PC-3 (cell line): ENCODE data around the gene PITX1. TPM values are rescaled to one million over a fixed set of nuclear protein-coding genes. Genes with fewer than 3 reads are reported as not detected.

Source experiments
- ATAC-seq: fragments of 200-7000 bp; cut with Tn5 transposase; 2 replicates; pipeline ENCODE4 v1.9.1; 2020; ENCODE audit warnings: mild to moderate bottlenecking, moderate library complexity
- BruUV-seq: library from RNA; stranded (reverse); fragments of 400-500 nt; replicated peaks from 2 replicates; lab custom pipeline; 2021; lab: Mats Ljungman, UMichigan
- CTCF ChIA-PET: fragments of 300-600 bp; sonication (Branson Sonifier 250); formaldehyde crosslinking; loops from one replicate; lab custom pipeline; 2022; ENCODE audit warnings: antibody characterized with exemption; lab: Charles Lee
- POLR2A ChIA-PET: fragments of 300-600 bp; sonication (Branson Sonifier 250); formaldehyde crosslinking; loops from one replicate; lab custom pipeline; 2022; ENCODE audit warnings: antibody characterized with exemption; ENCODE audit not compliant: unreplicated experiment; lab: Charles Lee
- DNase-seq: peaks from one replicate; pipeline ENCODE4 v3.0.0-alpha.2; 2015
- H2AFZ ChIP-seq: fragments of 300-600 bp; sonication (generic); 2 replicates; pipeline ENCODE4 v1.6.0; 2016; ENCODE audit warnings: antibody characterized with exemption, low read length
- H3F3A ChIP-seq: fragments of 300-600 bp; sonication (generic); one replicate; pipeline ENCODE4 v1.6.0; 2017; ENCODE audit warnings: antibody characterized with exemption, low read length, control low read depth, mild to moderate bottlenecking; ENCODE audit not compliant: unreplicated experiment
- H3K27ac ChIP-seq: fragments of 300-600 bp; sonication (generic); 2 replicates; pipeline ENCODE4 v1.5.1; 2016; ENCODE audit warnings: mild to moderate bottlenecking, low read length
- H3K27me3 ChIP-seq: fragments of 300-600 bp; sonication (generic); 2 replicates; pipeline ENCODE4 v1.6.1; 2016; ENCODE audit warnings: low read length, mixed read lengths
- H3K36me3 ChIP-seq: fragments of 300-600 bp; sonication (generic); 2 replicates; pipeline ENCODE4 v1.6.1; 2016; ENCODE audit warnings: low read depth, mixed run types, low read length, mixed read lengths
- H3K4me1 ChIP-seq: fragments of 300-600 bp; sonication (generic); 2 replicates; pipeline ENCODE4 v1.5.1; 2016; ENCODE audit warnings: low read length; ENCODE audit not compliant: insufficient read depth
- H3K4me2 ChIP-seq: fragments of 300-600 bp; sonication (generic); 2 replicates; pipeline ENCODE4 v1.6.0; 2016; ENCODE audit warnings: low read length
- H3K4me3 ChIP-seq: fragments of 300-600 bp; sonication (generic); 2 replicates; pipeline ENCODE4 v1.5.1; 2016; ENCODE audit warnings: mild to moderate bottlenecking, low read length, mixed read lengths
- H3K79me2 ChIP-seq: fragments of 300-600 bp; sonication (generic); 2 replicates; pipeline ENCODE4 v1.6.1; 2017; ENCODE audit warnings: low read length, mixed read lengths
- H3K9ac ChIP-seq: fragments of 300-600 bp; sonication (generic); 2 replicates; pipeline ENCODE4 v1.6.0; 2016; ENCODE audit warnings: mild to moderate bottlenecking, low read length
- H3K9me2 ChIP-seq: fragments of 300-600 bp; sonication (generic); replicated peaks from 2 replicates; pipeline ENCODE4 v1.6.1; 2016; ENCODE audit warnings: mixed run types, low read length, mixed read lengths
- H3K9me3 ChIP-seq: fragments of 300-600 bp; sonication (generic); 2 replicates; pipeline ENCODE4 v1.6.1; 2016; ENCODE audit warnings: low read length, mixed read lengths
- H4K20me1 ChIP-seq: fragments of 300-600 bp; sonication (generic); 2 replicates; pipeline ENCODE4 v1.6.1; 2016; ENCODE audit warnings: low read length, mixed read lengths
- EZH2 ChIP-seq: fragments of 300-600 bp; sonication (generic); IDR thresholded peaks from one replicate; pipeline ENCODE4 v1.6.1; 2017; ENCODE audit warnings: antibody characterized with exemption, mild to moderate bottlenecking, low read length; ENCODE audit not compliant: unreplicated experiment
- EZH2phosphoT487 ChIP-seq: fragments of 300-600 bp; sonication (generic); IDR thresholded peaks from 2 replicates; pipeline ENCODE4 v1.6.1; 2018; ENCODE audit warnings: mild to moderate bottlenecking, antibody characterized with exemption, low read length, borderline replicate concordance
- intact Hi-C: fragments of 100-400 bp; cut with micrococcal nuclease; formaldehyde crosslinking; loops from 2 replicates; pipeline ENCODE4 v1.9.0; 2023
- total RNA-seq: library from RNA; depleted of rRNA; stranded (reverse); fragments of >200 nt; gene quantifications from 2 replicates; pipeline ENCODE4 v1.2.3, GENCODE V29; 2014
- TF ChIP-seq, protein P1 (sequence below): fragments of 300-600 bp; sonication (generic); conservative IDR thresholded peaks from 2 replicates; pipeline ENCODE4 v1.5.1; 2017; ENCODE audit warnings: antibody characterized with exemption, low read depth, mild to moderate bottlenecking, low read length

Gene PITX1
- total RNA-seq, 1 experiment from 2014 or later, result 40.8 TPM

DNA sequence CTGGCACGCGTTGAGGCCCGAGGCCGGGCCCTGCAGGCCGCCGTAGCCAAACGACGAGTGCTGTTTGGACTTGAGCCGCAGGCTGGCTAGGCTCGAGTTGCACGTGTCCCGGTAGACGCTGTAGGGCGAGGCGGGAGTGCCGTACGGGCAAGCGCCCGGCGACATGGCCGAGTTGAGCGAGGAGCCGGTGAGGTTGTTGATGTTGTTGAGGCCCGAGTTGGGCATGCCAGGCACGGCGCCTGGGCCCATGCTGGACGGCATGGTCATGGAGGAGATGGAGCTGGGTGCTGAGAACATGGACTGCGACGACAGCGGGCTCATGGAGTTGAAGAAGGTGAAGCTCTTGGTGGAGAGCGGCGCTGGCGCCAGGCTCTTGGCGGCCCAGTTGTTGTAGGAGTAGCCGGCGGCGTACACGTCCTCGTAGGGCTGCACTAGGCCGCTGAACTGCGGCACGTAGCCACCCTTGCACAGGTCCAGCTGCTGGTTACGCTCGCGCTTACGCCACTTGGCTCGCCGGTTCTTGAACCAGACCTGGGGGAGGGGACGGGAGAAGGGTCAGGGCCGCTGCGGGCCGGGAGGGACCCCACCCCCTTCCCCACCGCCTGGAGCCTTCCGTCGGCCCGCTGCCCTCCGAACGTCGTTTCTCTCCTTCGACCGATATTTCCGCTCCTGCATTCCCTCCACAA is 5.1 kb downstream of the PITX1 start:
- Histone ChIP-seq H3F3A (no peaks in the 10 kb centered on the region), H3K4me2 (no peak overlapping the region), H3K9me3 (no peaks in the 10 kb centered on the region), H3K27me3 (no peaks in the 10 kb centered on the region), H2AFZ (no peak overlapping the region), H3K79me2 (peaks cover 57% of the 10 kb centered on the region), H3K9me2 (no peaks in the 10 kb centered on the region), H3K9ac (no peak overlapping the region), H4K20me1 (no peaks in the 10 kb centered on the region), H3K27ac (no peak overlapping the region), H3K4me1 (peaks cover 13% of the 10 kb centered on the region), H3K4me3 (no peak overlapping the region), H3K36me3 (no peaks in the 10 kb centered on the region)
- BruUV-seq, result no TSS peak
- intact Hi-C loops, result no loop called here
- ATAC-seq (no peak), DNase-seq (no peak)
- TF ChIP-seq EZH2phosphoT487 (no peak), EZH2 (no peak)
- TF ChIP-seq, protein P1, sequence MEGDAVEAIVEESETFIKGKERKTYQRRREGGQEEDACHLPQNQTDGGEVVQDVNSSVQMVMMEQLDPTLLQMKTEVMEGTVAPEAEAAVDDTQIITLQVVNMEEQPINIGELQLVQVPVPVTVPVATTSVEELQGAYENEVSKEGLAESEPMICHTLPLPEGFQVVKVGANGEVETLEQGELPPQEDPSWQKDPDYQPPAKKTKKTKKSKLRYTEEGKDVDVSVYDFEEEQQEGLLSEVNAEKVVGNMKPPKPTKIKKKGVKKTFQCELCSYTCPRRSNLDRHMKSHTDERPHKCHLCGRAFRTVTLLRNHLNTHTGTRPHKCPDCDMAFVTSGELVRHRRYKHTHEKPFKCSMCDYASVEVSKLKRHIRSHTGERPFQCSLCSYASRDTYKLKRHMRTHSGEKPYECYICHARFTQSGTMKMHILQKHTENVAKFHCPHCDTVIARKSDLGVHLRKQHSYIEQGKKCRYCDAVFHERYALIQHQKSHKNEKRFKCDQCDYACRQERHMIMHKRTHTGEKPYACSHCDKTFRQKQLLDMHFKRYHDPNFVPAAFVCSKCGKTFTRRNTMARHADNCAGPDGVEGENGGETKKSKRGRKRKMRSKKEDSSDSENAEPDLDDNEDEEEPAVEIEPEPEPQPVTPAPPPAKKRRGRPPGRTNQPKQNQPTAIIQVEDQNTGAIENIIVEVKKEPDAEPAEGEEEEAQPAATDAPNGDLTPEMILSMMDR, result no peak
- ChIA-PET CTCF (no interaction called here), POLR2A (no interaction called here)

DNA sequence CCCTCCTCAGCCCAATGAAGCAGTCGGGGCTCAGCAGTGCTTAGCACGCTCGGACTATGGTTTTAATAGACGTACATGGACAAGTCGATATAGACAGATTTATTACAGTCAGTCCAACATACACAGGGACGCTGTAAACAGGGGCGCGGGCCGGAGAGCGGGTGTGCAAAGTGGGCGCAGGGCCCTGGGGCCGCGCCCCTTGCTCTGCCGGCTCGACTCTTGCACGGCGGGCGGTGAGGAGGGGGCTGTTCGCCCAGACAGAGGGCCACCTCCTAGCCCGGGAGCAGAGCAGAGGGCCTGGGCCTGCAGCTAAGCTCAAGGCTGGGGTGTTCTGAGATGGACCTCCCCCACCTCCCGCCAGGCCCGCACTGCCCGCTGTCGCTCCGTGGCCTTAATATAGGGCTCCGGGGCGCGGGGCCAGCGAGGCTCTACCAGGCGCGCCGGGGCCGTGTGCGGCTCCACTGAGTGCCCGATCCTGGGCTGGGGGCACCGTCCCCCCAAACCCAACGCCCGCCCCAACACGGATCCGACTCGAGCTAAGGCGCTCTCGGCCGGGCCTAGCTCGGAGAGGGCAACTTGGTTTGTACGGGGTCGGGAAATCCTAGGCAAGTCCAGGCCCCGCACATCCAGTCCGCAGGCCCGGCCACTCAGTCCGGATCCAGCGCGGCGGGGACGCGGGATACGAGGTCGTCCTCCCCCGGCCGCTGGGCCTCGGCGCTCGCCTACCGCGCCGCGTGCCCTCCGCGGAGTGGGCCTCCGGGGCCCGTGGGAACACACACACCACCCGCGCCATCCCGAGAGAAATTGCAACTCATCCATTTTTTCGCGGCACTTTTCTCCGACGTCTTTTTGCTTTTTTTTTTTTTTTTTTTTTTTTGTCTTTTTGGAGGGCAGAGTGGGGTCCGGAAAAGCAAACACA is 6.1 kb downstream of the PITX1 start:
- BruUV-seq, result no TSS peak
- no peaks in the 10 kb centered on the region for H4K20me1 ChIP-seq
- no peaks in the 10 kb centered on the region for H3K27me3 ChIP-seq
- no peaks in the 10 kb centered on the region for H3K36me3 ChIP-seq
- H3K9ac ChIP-seq, result no peak overlapping the region
- H3K4me3 ChIP-seq, result no peak overlapping the region
- no peaks in the 10 kb centered on the region for H3K9me2 ChIP-seq
- peaks cover 13% of the 10 kb centered on the region for H3K4me1 ChIP-seq
- DNase-seq (no peak), ATAC-seq (no peak)
- H3K4me2 ChIP-seq, result no peak overlapping the region
- peaks cover 49% of the 10 kb centered on the region for H3K79me2 ChIP-seq
- intact Hi-C loops, result no loop called here
- TF ChIP-seq, protein P1, result no peak
- TF ChIP-seq EZH2phosphoT487, result no peak
- no peak for TF ChIP-seq EZH2
- H3K27ac ChIP-seq, result no peak overlapping the region
- H3F3A ChIP-seq, result no peaks in the 10 kb centered on the region
- no peaks in the 10 kb centered on the region for H3K9me3 ChIP-seq
- ChIA-PET CTCF (no interaction called here), POLR2A (no interaction called here)
- no peak overlapping the region for H2AFZ ChIP-seq
